DMS 273 (cell line): Measurements from ENCODE around the gene ERN1.
A peak's percentile ranks its signal among the peaks of the same experiment; 100 is the strongest.

Source experiments
- DNase-seq: peaks from one replicate; lab custom pipeline; 2025; ENCODE audit not compliant: unreplicated experiment; lab: John Stamatoyannopoulos, UW

Gene ERN1

DNA sequence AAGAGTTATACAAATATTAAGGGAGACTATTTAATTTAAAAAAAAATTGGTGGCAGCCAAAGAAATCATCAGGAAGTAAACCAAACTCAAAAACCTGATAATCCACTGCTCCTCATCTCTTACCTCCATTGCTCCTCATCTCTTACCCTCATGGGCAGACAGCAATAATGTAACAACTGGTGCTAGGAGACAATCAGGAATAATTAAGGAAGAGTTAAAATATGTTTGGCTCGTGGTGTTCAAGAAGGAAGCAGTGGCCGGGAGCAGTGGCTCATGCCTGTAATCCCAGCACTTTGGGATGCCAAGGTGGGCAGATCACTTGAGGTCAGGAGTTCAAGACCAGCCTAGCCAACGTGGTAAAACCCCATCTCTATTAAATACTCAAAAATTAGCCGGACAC, 18.1 kb downstream of the ERN1 start:
- no peak for DNase-seq

DNA sequence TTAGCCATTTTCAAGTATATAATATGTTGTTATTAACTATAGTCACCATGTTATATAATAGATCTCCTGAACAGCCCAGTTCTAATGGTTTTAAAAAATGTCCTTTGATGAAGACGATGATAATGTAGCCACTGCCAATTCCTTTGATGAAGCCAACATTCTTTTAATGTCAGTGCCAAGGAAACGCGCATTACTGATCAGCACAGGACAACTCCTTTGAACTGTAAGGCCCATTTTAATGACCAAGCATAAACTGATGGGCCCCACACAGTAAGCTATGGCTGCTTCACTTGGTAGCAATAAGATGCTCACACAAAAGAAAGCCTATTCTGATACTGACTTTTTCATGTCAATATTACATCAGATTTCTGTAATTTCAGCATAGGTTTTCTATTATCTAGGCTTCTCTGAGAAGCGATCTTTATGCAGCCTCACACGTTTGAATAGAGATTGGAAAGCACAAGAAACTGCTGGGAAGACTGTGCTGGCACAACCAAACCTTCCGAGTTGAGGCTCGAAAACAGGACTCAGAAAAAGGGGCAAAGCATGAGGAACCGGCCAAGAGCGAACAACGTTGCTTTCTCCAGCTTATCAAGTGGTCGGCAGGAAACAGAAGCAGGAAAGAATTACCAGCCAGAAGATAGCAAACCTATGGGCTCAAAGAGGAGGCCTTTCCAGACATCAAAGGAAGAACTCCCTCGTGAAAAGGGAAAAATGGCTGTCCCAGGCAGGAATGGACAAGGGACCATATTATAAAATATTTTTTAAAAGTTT, 19.4 kb downstream of the ERN1 start:
- no peak for DNase-seq

DNA sequence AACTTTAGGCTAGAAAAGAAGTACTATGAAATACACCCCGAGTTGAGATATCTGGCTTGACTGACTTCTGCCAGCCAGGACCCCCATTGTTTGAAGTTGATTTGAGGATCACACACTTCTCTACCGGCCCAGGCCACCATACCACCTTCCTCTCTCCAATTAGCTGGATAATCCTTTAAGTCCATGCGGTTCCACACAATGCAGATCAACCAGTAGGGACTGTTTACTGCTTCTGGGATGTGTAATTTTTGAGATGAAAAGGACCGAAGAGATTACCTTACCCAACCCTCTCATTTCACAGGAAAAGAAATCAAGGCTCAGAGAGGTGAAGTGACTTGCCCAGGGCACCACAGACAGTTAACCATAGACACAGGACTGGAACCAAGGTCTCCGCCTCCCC, 20.5 kb downstream of the ERN1 start:
- no peak for DNase-seq

DNA sequence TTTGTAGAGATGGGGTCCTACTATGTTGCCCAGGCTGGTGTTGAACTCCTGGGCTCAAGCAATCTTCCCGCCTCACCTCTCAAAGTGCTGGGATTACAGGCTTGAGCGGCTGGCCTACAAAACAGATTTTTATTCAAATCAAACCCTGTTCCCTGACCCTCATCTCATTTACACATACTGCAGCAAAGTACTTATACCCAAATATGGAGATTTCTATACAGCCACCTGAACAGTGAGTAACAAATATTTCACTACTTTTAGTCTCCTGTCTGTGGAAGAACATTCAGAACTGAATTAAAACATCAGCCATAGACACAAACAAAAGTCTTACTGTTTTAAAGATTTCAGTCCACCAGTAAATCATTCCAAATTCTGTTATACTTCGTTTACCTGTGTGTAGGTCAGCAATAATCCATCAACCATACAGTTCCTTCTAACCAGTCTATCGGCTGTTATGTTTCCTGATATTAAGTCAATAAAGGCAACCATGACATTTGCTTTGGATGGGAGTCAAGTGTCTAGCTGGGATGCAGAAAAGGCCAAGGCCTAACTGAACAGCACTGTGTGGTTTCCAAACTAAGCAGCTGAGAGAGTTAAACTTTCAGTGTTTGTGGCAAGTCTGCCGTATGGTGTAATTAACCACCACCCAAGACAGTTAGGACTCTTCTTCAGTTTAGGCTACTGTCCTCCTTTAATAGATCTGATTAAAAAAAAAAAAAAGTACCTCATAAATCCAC, 22.3 kb downstream of the ERN1 start:
- no peak for DNase-seq

DNA sequence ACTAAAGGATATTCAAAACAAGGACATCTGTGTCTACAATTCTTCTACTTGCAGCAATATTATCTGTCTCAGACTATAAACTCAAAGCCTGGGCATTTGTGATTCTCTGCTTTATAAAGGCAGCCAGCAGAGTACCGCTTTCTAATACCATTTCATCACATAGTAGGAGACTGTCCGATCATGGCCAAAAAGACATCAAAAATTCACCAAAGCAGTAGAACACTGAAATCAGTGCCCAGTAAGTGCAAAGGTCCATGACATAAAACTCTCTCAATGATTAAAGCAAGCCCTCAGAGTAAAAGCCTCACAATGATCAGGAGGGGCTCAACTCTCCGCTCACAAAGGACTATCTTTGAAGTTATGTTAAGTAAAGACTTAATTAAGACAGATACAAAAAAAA, 23.0 kb downstream of the ERN1 start:
- DNase-seq = no peak

DNA sequence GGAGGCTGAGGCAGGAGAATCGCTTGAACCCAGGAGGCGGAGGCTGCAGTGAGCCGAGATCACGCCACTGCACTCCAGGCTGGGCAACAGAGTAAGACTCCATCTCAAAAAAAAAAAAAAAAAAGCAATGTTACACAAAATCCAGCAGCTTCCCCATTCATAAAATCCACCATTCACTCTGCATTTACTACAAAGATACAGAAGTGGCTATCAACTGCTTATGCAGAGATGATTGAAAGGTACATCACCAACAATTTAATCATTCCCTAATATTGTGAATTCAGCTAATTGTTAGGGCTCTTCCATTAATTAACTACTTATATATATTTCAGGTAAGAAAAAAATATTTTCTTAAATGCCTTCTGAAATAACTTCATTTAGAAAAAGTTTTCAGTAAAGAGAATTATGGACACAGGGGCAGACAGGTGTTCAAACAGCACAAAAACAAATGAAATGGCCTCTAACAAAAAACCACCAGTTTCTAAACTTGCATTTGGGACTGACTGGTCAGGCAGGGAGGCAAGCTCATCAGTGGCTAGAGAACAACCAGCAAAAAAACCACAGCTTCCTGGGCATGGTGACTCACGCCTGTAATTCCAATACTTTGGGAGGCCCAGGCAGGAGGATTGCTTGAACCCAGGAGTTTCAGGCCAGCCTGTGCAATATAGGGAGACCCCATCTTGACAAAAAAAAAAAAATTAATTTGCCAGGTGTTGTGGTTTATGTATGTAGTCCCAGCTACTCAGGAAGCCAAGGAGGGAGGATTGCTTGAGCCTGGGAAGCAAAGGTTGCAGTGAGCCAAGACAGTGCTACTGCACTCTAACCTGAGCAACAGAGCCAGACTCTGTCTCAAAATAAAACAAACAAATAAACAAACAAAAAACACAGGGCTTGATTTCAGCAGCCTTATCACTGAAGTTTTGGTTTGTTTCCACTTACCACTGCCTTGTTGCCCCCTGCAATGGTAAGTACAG, 26.3 kb downstream of the ERN1 start:
- DNase-seq = no peak

DNA sequence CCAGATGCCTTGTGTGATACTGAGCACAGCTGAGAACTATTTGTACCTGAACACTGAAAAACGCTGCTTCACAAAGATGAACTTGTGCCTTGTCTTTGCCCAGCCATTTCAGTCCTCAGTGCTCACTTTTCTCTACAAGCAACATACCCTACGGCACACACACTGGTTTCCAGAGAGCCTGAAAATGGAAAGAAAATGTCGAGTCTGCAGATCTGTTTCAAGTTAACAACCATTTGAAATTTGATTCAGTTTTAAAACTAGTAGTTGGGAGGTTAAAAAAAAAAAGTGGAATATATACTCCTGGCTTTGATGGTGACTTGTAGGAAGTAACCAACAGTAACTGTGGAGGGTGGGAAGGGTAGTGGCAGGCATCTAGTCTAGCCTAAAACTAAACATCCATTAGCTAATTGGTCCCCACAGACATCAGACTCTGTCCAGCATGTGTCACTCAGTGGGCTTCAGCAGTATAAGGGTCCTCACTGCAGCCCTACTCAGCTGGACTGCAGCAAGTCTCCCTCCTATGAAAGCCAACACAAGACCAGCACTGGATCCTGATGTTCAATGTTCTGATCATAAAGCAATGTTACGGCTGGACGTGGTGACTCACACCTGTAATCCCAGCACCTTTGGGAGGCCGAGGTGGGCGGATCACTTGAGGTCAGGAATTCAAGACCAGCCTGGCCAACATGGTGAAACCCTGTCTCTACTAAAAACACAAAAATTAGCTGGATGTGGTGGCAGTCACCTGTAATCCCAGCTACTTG, 27.1 kb downstream of the ERN1 start:
- no peak for DNase-seq

DNA sequence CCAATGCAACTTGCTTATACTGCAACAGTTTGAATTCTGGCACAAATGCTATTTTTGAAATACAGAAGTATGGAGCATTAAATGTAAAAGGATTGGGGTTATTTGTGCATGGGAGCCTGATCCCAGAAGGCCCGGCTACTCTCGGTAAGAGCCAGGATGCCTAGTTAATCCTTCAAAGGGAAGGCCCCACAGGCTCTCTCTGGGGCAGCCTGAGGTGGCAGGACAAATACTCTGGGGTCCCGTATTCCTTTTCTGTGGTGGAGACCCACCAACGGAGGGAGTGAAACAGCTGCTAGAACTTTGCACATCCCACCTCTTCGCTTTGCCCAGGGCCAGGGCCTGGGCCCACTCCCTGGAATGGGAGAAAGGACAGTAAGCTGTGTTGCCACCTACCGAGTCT, 30.4 kb downstream of the ERN1 start:
- no peak for DNase-seq

DNA sequence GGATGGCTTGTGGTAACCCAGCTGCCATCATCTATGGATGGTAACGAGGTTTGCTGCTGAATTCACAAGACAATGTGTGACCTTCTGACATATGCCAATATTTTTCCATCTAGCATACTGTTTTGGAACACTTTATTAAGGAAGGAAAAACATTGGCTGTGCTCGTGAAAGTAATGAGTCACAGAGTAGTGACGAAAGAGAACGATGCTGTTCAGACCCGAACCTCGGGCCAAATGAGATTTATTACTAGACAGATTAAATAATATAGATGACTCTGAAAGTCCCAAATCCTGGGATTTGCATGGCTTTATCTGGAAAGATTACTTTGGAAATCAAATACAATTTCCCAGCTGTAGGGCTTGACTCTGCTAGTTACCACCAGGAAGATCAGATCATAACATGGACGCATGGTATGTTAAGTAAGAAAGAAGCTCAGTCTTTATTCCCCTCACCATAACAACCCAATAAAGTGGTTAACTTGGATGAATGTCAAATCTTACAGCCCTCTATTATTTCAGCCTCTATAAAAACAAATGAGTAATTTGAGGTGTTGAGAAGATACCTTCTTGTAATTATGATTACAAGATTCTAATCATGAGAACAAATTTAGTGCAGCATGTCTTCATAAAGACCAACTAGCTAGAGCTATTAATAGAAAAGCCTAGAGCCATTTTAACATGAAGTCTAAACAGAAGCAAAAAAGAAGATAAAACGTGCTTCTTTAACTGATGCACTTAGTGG, 32.6 kb downstream of the ERN1 start:
- no peak for DNase-seq

DNA sequence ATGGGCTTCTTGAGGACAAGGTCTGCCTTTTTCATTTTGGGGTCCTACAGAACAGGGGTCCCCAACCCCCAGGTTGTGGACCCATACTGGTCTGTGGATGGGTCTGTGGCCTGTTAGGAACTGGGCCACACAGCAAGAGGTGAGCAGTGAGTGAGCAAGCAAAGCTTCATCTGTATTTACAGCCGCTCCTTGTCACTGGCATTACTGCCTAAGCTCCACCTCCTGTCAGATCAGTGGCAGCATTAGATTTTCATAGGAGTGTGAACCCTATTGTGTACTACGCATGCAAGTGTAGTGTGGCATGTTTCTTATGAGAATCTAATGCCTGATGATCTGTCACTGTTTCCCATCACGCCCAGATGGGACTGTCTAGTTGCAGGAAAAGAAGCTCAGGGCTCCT, 33.9 kb downstream of the ERN1 start:
- DNase-seq = no peak

DNA sequence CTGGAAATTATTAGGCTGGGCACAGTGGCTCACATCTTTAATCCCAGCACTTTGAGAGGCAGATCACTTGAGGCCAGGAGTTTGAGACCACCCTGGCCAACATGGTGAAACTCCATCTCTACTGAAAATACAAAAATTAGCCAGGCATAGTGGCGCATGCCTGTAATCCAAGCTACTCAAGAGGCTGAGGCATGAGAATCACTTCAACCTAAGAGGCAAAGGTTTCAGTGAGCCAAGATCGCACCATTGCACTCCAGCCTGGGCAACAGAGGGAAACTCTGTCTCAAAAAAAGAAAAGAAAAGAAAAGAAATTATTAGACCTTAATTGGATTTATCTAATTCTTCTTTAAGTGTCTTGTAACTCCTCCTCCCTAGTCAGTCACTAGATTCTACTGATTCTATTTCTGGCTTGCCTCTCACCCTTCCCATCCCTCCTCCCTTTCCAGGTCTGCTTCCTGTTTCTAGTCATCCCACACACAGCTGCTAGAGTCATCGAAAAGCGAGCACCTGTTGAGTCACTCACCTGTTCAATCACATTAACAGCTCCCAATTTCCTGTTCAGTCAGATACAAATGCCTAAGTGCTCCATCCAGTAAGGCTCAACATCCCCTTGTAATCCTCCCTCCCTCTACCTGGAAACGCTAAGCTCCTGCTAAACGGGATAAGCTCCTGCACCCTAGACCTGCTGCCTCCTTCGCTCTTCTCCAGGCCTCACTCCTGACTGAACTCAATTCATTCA, 34.6 kb downstream of the ERN1 start:
- no peak for DNase-seq

DNA sequence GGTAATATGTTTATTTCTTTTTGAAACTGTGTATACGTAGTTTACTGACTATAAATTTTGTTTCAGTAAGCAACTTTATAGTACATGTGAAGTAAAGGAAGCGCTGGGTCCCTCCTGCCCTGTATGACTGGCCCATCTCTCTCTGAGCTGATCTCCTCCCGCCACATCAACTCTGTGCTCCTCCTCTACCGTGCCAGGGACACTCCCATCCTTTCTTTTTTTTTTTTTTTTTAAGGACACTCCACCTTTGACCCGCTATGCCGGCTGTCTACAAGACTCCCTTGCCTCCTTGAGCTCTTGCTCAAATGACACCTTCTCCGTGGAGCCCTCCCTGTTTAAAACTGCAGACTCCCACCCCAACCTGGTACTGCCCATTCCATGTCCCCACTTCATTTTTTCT, 35.5 kb downstream of the ERN1 start:
- DNase-seq = no peak

DNA sequence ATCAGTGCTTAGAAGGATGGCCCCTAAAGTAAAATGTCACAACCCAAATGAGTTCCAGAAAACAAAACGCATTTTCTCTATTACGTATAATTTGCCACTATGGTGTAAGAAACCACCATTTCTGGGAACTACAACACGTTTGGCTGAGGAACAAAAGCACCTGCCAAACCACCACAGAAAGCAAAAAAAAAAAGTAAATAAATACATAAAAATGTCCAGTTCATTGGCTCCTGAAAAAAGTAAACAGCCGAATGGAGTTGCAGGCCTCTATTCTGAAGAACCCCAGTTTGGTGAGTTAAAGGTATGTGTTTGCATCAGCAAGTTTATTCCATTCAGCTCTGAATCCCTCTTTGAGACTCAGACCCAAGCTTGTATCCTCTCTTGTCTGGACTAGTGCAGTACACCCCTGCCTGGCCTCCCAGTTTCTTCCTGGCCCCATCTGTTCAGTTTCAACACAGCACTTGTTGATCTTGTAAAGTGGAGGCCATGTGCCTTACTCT, 36.9 kb downstream of the ERN1 start:
- DNase-seq = peak; percentile 76

DNA sequence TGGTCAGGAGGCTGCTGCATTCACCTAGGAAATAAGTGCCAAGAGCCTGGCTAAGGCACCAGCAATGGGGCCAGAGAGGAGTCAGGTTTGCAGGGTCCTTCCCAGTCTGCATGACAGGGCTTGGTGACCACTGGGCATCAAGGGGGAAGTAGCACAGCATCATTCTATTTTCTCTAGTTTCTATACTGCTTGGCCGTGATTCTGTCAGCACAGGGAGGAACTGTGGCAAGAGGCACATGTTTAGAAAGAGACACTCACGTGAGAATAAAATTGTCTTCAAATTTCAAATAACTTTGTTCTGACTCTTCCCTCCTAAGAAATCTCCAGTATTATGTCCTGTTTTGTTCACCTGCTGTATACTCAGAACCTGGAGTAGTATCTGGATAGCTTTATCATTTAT, 37.8 kb downstream of the ERN1 start:
- no peak for DNase-seq

DNA sequence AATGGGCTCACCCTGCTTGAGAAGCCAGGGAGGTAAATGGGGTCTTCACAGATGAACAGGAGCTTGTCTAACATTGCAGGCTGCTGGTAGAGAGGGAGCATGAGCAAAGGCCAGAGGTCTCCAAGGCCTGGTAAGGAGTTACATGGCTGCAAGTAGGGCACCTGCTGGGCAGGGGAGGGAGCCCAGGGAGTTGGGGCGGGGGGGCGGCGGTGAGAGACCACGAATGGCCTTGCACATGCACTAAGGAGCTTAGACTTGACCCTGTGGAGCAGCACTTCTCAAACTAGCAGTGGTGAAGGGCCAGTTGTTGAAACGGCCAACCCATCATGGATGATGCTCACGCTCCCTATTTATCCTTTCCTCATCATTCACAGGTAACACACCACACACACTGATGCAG, 38.4 kb downstream of the ERN1 start:
- no peak for DNase-seq

DNA sequence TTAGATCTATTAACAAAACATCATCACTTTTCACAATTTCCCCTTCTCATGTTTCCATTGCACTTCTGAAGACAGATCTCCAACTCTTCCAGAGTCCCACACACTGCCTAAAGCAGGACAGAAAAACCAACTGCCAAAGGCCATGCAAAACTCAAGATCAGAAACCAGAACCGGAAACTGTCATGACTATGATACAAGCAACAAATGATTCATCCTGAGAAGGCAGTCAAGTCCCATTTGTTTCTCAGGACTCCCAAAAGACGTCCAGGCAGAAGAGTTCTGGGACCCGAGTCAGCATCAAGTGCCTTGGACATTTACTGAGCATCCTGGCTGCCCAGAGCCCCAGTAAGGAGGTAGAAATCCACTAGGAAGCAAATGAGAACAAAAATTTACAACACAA, 38.8 kb downstream of the ERN1 start:
- DNase-seq = no peak

DNA sequence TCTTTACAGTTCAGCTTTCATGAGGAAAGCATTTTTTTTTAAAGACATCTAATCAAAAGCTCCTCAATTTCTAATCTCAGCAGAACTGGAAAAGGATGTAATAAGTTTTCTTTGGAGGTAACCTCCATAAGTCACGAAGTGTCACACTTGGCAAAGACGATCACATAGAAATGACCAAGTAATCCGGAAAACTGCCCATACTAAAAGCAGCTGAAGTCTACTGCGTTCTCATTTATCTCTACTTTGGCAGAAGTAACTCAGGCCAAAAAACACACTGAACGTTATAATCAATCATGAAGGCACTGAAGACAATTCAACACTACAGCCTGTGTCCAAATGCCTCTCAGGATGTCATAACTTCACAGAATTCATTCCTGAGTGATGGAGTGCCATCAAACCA, 39.8 kb downstream of the ERN1 start:
- DNase-seq = no peak

DNA sequence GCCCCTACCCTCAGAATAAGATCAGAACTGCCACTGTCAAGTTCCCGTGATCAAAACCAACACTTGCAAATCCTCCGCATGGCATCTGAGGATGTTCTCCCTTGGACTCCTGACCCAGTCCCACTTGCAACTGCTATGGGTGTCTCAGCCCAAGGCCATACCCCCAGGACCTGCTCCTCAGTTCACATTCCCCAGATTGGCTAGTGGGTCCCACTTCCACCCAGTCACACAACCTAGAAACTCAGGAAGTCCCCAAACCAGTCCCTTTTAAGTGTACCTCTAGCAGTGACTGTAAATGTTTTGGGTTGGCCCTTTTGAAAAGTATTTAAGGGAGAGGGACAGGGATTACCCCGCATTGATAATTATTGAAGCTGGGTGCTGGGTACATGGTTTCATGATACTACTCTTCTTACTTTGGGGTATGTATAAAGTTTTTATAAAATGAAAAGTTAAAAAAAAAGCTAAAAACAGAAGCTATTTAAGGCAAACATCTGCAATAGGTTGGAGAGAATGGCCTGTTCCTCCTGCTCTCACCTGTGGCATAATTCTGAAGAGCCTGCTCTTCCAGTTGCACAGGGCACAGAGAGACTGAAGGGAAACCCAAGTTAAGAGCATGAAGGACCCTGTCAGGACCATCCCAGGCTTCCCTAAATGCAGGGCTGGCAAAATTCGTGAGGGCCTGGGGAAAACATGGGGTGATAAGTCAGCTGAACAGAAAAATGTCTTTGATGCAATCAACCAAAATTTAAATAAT, 42.5 kb downstream of the ERN1 start:
- DNase-seq = no peak

DNA sequence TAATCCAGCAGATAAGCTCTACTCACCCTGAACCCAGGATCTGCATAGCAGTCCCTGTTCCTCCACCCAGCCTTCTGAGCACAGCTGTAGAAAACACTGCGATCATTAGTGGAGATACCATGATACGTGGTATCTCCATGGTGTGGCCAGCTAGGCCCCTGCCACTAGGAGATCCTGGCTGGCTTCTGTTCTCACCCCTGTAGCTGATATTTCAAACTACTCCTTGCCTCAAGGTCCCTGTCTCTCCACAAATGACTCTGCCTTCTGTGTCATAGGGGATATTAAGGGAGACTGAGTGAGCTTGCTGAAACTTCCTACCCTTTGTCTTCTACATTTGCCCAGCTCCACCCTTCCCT, 44.3 kb downstream of the ERN1 start:
- no peak for DNase-seq
